HG02798 (cell line): ENCODE results near the gene APH1A.
"Not testable (repeated sequence)": the region's sequence is repeated elsewhere in the genome, so short reads cannot be mapped to it uniquely, and the experiment has no call there.

Source experiments
- ATAC-seq: cut with Tn5 transposase; IDR thresholded peaks from one replicate; pipeline ENCODE4 v1.9.1; 2021; ENCODE audit warnings: mild to moderate bottlenecking; ENCODE audit not compliant: unreplicated experiment, poor library complexity

Gene APH1A

GRCh38 chr1:150269451-150269850 lies 635 bp upstream of the APH1A start:
- no peak for ATAC-seq

DNA sequence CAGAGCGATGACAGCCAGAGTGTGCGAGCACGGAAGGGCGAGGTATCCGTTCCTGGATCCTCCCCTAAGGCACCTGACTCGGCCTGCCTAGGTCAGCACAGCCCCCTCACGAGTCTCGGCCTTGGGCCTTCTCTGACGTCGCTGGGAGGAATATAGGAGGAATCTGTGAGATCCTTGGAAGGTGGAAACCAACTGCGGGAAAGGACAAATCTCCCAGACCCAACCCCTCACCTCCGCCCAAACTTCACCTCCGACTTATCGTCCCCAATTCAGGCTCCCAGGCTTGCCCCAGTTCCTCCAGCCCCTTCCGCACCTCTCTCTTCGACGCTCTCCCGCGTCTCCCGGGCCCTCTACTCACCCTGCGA lies 494 bp downstream of the APH1A start:
- peak; percentile 20 for ATAC-seq

- ATAC-seq: no peak
These were observed 920 bp downstream of the APH1A start for GRCh38 chr1:150267896-150268295.

- no peak for ATAC-seq
These were observed 5.3 kb downstream of the APH1A start for GRCh38 chr1:150263549-150263948.

DNA sequence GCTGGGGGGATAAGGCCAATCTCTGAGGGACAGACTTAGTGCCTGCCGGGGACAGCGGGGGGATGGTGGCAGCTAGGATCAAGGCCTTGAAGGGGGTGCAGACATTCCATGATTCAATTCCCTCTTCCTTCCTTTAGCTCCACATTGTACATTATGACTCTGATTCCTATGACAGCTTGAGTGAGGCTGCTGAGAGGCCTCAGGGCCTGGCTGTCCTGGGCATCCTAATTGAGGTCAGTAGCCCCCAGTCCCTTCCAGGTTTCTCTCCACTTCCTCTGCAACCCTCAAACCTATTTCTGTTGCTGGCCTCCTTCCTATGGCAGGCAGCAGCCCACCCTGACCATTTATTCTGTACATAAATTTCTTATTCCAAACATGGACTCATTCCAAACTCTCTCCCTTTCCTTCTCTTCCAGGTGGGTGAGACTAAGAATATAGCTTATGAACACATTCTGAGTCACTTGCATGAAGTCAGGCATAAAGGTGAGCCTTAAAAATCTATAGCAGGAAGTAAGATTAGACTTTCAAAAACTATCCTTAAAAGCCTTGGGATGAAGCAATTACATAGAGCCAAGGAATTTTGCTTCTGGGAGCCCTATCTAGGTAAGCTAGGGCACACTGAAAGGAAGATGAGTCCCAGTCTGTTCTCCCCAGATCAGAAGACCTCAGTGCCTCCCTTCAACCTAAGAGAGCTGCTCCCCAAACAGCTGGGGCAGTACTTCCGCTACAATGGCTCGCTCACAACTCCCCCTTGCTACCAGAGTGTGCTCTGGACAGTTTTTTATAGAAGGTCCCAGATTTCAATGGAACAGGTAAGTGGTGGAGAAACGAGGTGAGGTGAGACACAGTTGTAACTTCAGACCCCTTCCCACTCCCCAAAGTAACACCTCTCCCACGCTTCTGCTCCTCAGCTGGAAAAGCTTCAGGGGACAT lies 6.2 kb downstream of the APH1A start:
- ATAC-seq: no peak

DNA sequence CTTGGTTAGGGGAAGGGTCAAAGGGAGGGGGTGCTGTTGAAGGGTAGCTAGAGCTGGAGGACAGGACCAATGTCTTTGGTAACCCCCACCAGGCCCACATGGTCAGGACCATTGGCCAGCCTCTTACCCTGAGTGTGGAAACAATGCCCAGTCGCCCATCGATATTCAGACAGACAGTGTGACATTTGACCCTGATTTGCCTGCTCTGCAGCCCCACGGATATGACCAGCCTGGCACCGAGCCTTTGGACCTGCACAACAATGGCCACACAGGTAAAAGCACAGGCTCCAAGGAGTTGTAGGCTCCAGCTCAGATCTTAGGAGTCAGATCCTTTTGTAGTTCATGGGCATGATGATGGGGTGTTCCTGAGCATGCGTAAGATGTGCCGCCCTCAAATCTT lies 7.4 kb downstream of the APH1A start:
- ATAC-seq: no peak

DNA sequence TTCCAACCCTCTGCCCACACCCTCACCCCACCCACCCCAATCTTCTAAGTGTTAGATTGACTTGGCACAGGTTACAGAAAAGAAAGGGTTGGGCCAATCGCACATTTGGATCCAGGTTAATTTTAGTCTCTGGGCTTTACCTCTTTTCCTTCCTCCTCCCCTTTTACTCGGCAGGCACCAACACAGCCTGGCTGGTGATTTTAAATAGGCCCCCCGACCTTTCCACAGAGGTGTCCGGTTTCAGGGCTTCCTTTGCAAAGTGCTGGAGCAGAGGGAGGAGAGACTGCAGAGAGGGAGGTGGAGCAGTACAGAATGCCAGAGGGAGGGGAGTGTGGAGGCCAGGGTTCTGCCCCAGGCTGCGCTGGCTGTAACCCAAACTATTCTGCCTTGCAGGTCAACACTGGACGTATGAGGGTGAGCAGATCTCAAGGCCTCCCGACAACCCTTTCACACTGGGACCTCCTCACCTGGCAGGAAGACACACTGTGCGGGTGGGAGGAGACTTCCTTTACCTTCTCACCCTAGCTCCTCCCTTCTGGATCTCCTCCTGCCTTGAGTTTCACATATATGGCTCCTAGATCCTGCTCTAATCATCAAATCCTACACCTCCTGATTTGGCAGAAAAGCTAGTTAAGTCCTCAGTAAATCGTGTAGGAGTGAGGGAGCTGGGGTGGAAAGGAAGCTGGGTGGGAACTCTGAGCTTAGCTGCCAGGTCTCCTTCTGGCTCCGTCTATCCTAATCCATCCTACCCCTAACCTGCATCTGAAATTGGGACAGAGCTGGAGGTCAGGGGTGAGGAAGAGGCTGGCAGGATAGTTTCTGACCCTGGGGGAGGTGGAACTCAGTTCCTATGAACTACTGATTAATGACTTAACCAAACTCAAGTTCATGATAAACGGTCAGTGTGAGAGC lies 8.8 kb downstream of the APH1A start:
- no peak for ATAC-seq

DNA sequence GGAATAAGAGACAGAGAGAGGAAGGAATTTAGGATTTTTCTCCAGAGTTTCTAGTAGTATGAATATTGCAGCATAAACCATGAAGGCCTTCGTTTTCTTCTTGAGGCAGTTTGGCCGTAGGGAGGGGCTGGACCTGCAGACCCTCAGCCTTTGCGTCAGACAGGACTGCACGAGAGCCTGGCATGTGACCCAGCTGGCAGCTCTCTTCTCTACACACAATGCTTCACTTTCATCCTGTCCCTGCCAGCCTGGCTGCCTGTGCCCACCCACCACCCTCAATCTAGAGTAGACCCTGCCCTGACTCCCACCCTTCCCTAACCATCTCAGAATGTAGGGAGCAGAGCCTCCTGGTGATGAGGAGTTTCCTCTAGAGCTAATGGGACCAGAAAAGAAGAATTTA lies 9.6 kb downstream of the APH1A start:
- no peak for ATAC-seq

DNA sequence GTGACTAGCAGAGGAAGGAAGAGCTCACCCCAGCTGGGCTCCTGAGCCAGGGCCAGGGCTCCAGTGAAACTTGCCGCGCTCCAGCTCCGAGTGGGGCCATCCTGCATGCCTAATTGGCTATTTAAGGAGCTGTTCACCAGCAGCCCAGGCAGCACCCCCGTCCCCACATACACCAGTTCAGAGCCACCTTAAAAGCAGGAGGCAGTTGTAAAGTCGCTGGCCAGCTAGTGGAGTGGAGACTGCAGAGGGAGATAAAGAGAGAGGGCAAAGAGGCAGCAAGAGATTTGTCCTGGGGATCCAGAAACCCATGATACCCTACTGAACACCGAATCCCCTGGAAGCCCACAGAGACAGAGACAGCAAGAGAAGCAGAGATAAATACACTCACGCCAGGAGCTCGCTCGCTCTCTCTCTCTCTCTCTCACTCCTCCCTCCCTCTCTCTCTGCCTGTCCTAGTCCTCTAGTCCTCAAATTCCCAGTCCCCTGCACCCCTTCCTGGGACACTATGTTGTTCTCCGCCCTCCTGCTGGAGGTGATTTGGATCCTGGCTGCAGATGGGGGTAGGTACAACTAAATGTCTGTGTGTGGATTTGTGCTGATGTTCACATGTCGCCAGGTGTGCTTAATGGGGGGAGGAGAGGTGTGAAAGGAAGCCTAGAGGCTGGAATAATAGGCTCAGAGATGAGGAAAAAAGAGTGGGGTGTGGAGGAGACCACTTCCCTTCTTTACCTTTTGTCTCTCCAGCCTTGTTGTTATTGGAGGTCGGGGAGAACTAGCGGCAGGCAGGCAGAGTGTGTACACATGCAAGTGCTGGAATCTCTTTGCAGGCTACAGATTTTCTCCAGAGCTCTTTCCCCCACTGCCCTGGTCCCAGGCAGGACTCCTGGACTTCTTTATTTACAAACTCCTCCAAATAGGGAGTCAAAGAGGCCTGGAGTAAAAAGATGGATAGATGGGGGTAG lies 10.9 kb downstream of the APH1A start, which contains the start of gene CA14:
Gene CA14, plus strand, starts transcription at position 151 of the 962 bp plus-strand sequence. Its CDS starts 355 bp downstream, at position 506.
- ATAC-seq: no peak

DNA sequence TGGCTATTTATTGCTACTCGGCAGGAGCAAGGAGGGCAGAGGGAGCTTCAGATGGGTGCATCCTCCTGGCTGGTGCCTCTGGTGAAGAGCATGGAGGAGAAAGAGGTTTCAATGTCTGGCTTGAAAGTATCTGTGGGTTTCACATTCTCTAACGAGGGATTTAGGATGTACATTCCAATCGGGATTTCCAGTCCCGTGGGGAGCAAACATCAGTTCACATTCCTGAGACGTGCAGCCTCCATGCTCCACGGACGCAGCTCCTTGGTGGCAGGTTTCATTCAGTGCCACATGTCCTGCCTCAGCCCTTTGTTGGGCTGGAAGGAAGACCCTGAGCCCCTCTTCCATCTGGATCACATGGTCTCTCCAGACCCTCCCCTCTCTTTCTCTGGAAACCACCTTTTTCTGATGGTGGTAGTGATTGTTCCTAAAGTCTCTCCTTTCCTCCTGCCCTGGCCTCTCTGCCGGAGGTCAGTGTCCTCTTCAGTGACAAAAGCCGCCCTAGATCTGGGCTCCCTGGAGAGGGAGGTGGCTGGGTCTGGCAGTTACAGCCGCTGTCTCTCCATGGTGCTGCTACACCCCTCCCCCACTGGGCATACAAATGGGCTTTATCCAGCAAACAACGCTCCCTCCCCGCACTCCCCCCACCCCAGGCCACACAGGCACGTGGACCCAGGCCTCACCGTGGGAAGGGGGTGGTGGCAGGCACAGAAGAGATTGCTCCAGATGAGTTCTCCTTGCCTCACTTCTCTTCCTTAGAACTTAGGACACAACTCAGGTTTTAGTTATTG lies 12.1 kb downstream of the APH1A start:
- no peak for ATAC-seq

DNA sequence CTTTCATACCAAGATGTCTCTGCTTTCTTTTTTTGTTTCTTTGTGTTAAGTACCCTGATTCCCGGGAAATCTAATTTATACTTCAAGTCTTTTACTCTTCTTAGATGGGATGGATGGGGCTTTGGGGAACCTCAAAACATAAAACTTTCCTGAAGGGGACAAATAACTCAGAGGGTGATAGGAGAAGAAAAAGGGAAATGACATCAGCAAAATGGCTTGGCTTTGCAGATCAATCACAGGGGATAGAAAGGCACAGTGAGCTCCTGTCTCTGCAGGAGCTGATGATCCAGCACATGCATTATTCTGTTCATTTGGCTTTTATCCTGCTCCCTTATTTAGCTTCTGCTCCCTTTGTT lies 12.6 kb downstream of the APH1A start:
- no peak for ATAC-seq

DNA sequence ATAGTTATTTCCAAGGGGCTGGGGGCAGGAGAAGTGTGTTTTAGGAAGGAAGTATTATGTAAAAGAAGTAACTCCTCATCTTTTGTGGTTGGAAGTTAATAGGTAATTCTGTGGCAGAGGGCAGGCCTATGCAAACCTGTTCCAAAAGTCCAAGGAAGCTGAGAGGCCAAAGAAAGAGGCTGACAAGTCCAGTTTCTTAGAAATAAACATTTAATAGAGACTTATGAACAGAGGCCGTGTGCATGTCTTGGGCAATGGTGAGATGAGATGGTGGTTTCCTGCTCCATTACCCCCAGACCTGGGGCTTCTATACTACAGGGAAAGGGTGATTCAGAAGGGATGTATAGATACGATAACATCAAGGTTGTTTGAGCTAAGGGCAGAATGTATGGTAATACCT lies 18.9 kb downstream of the APH1A start:
- no peak for ATAC-seq

GRCh38 chr1:150243003-150243402 lies 25.8 kb downstream of the APH1A start:
- ATAC-seq: no peak

DNA sequence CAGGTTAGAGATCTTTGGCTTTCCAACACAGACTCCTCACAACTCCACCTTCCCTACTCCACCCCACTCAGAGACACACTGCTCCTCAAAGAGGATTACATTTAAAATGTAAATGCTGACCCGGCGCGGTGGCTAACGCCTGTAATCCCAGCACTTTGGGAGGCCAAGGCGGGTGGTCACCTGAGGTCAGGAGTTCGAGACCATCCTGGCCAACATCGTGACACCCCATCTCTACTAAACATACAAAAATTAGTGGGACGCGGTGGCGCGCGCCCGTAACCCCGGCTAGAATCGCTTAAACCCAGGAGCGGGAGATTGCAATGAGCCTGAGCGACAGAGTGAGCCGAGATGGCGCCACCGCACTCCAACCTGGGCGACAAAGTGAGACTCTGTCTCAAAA lies 31.1 kb downstream of the APH1A start:
- ATAC-seq: no peak

GRCh38 chr1:150237176-150237575 lies 31.6 kb downstream of the APH1A start:
- ATAC-seq: not testable (repeated sequence)

DNA sequence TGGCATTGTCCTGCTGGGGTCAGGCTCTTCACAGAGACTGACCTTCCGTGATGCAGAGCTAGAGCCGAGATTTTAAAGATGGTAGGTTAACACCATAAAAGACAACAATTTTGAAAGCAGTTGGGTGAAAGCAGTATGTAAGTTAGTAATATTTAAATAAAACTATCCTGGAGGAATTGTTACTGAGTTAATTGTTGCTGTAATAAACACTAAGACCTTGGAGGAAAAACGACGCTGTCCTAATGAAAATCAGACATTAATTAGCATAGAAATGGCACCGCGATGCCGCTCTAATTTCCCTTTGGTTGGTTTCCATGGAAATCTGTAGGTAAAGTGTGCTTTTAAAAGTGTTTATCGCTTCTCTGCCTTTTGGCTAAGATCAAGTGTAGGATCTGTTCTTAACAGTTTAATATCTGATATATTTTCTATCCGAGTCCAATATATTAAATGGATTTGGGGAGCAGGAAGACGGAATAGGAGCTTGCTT lies 32.2 kb downstream of the APH1A start:
- ATAC-seq: no peak

DNA sequence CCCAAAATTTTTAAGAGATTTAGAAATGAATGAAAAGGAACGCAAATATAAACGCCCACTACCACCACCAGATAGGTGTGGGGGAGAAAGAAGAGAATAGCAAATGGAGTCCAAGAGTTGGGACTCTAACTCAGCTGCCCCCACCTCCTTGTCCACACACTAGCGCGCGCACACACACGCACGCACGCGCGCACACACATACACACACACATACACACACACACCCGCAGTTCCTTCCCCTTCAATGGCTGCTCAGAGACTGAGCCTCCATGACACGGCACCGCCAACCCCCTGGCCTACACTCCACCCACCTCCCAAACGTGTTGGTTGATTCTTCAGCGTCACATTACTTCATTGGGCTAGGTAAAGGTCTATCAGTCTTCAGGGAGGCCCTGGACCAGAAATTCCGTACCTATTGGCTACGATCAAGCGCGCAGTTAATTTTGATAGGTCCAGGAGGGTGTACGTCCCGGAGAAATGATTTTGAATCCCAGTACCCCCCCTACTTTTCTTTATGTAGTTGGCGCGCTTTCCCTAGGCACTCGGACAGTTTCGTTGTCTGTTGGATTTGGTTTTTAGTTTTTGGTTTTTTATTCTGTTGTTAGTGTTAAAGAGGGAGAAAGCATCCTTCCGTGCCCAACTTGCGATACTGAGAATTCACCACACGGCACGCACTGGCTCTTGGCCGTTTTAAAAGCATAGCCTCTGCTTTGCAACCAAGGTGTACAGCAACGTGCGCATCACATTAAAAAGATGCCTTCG lies 32.8 kb downstream of the APH1A start, which contains the start of gene ANP32E:
Gene ANP32E, minus strand, starts transcription at position 261 of the 762 bp plus-strand sequence. CDS start 326 bp downstream, outside the sequence.
- ATAC-seq: peak; percentile 90

- ATAC-seq: peak; percentile 3
These were observed 33.4 kb downstream of the APH1A start for GRCh38 chr1:150235294-150235851.
